ENCODE data around the gene PIGC.

Gene PIGC

GRCh38 chr1:172394811-172395210 is 49.1 kb downstream of the PIGC start:
- no peak overlapping the region for H3K4me3 ChIP-seq (ENCODE audit: low read depth, low read length)
- TF ChIP-seq POLR2A (IDR thresholded peaks at IDR 0.05; ENCODE audit: extremely low read depth, insufficient read length) = no peak
- no peak for TF ChIP-seq MYC (IDR thresholded peaks at IDR 0.05; ENCODE audit: low read depth, low read length)
- TF ChIP-seq CTCF (IDR thresholded peaks at IDR 0.05; ENCODE audit: low read depth, low read length) = no peak
- no peak for TF ChIP-seq MAX (IDR thresholded peaks at IDR 0.05; ENCODE audit: low read depth, low read length)
- DNase-seq (ENCODE audit: low read depth) = no peak

- DNase-seq (ENCODE audit: low read depth) = no peak
- no peak for TF ChIP-seq MAX (IDR thresholded peaks at IDR 0.05; ENCODE audit: low read depth, low read length)
- H3K4me3 ChIP-seq (ENCODE audit: low read depth, low read length) = no peak overlapping the region
Measured at GRCh38 chr1:172394141-172394751, 49.6 kb downstream of the PIGC start.

GRCh38 chr1:172393354-172393753 is 50.5 kb downstream of the PIGC start:
- no peak overlapping the region for H3K4me3 ChIP-seq (ENCODE audit: low read depth, low read length)
- no peak for DNase-seq (ENCODE audit: low read depth)

GRCh38 chr1:172391976-172392375 is 51.9 kb downstream of the PIGC start:
- no peak overlapping the region for H3K4me3 ChIP-seq (ENCODE audit: low read depth, low read length)
- no peak for DNase-seq (ENCODE audit: low read depth)
- TF ChIP-seq CTCF (IDR thresholded peaks at IDR 0.05; ENCODE audit: low read depth, low read length) = no peak
- TF ChIP-seq MAX (IDR thresholded peaks at IDR 0.05; ENCODE audit: low read depth, low read length) = no peak
- TF ChIP-seq MYC (IDR thresholded peaks at IDR 0.05; ENCODE audit: low read depth, low read length) = no peak
- TF ChIP-seq POLR2A (IDR thresholded peaks at IDR 0.05; ENCODE audit: extremely low read depth, insufficient read length) = no peak

More at GRCh38 chr1:172393354-172393753, 50.5 kb downstream of the PIGC start:
- TF ChIP-seq POLR2A (IDR thresholded peaks at IDR 0.05; ENCODE audit: extremely low read depth, insufficient read length) = no peak
- TF ChIP-seq MYC (IDR thresholded peaks at IDR 0.05; ENCODE audit: low read depth, low read length) = no peak
- TF ChIP-seq CTCF (IDR thresholded peaks at IDR 0.05; ENCODE audit: low read depth, low read length) = no peak
- TF ChIP-seq MAX (IDR thresholded peaks at IDR 0.05; ENCODE audit: low read depth, low read length) = no peak

Measured in NB4 (cell line).